ENCODE measurements around the gene PITPNM3. TPM values are rescaled to one million over a fixed set of nuclear protein-coding genes. Genes with fewer than 3 reads are reported as not detected.

PITPNM3 gene
- polyA plus RNA-seq, 3 donors, result 0.29 TPM; not detected in 2

DNA sequence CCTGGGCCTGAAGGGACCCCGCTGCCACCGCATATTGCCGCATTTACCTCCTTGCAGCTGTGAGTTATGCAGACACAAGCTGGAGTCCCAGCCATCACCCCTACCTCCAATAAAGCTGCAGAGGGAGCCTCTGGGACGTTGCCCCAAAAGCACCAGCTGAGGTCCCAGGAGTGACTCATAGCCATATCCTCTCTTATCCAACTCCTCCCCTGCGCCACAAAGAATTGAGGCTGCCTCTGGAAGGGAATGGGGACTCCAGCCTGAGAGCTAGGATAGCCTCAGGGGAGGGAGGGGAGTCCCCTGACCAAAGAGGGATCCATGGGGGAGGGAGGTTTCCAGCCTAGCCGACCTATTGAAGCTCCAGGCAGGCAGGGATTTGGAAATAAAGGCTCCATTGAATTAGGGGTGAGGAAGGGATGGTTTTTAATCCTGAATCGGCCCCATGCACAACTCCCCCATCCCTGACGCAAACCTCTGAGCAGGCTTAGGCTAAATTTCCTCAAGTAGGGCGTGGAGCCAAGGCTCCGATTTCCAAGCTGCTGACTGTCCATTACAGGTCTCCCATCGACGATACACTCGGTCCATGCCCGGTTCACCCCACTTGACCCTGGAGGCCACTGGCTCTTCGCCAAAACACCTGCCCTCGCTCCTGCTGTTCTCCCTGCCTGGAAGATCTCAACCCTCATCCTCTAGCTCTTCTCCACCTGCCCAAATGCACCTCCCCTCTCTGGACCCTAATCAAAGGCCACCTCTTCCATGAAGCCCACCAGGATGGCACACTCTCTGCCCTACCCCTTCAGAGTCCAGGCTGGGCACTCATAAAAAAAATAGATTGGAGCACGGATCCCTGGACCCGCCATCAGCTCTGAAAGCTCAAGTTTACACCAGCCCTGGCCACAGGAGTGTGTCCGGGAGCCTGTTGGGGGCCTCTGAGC is 84.6 kb downstream of the PITPNM3 start:
- Mint-ChIP-seq H3K9me3 (no peaks in the 10 kb centered on the region), H3K27ac (no peak overlapping the region), H3K36me3 (no peaks in the 10 kb centered on the region), H3K27me3 (ENCODE audit: low read depth in 3 of 3) (peaks cover 6 to 11% (median 11%) of the 10 kb centered on the region in 3 donors), H3K4me3 (peak overlapping the region in 1 of 2 donors; percentile 49), H3K4me1 (no peaks in the 10 kb centered on the region)
- intact Hi-C loops (cut with micrococcal nuclease), result loop anchor here (5.0 to 10.0 kb wide), 2 partner anchors 173 to 331 kb away; partner anchors contain the start of genes KIAA0753 (in 1 of the 2) and TXNDC17 (in 1 of the 2)
- TF ChIP-seq, protein P1, sequence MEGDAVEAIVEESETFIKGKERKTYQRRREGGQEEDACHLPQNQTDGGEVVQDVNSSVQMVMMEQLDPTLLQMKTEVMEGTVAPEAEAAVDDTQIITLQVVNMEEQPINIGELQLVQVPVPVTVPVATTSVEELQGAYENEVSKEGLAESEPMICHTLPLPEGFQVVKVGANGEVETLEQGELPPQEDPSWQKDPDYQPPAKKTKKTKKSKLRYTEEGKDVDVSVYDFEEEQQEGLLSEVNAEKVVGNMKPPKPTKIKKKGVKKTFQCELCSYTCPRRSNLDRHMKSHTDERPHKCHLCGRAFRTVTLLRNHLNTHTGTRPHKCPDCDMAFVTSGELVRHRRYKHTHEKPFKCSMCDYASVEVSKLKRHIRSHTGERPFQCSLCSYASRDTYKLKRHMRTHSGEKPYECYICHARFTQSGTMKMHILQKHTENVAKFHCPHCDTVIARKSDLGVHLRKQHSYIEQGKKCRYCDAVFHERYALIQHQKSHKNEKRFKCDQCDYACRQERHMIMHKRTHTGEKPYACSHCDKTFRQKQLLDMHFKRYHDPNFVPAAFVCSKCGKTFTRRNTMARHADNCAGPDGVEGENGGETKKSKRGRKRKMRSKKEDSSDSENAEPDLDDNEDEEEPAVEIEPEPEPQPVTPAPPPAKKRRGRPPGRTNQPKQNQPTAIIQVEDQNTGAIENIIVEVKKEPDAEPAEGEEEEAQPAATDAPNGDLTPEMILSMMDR (IDR thresholded peaks at IDR 0.05), result no peak
- no peaks in the 10 kb centered on the region for H3K9me3 ChIP-seq (replicated peaks in 1 of 2; ENCODE audit: control insufficient read depth in 1 of 2, insufficient read depth in 1 of 2, low read length in 2 of 2)
- no peaks in the 10 kb centered on the region for H3K79me2 ChIP-seq (ENCODE audit: insufficient read depth, low read length)
- no peaks in the 10 kb centered on the region for H3K4me1 ChIP-seq (ENCODE audit: control insufficient read depth in 1 of 2, insufficient read depth in 2 of 2, low read length in 2 of 2)
- no peak overlapping the region for H3K4me3 ChIP-seq (replicated peaks in 1 of 3; ENCODE audit: low read depth in 2 of 3, low read length in 3 of 3)
- H3K27me3 ChIP-seq (ENCODE audit: control insufficient read depth in 2 of 2, insufficient read depth in 2 of 2, low read length in 2 of 2), result no peaks in the 10 kb centered on the region
- H3K9ac ChIP-seq (ENCODE audit: insufficient read depth, low read length, poor library complexity, severe bottlenecking), result no peak overlapping the region
- H4K20me1 ChIP-seq (ENCODE audit: insufficient read depth, low read length), result no peaks in the 10 kb centered on the region
- H3K27ac ChIP-seq (ENCODE audit: low read depth in 1 of 2, low read length in 2 of 2), result no peak overlapping the region
- H3K4me2 ChIP-seq (replicated peaks; ENCODE audit: extremely low read depth, low read length, poor library complexity, severe bottlenecking), result no peak overlapping the region
- 97% methylated on average over 14 of the region's 19 CpGs for WGBS (ENCODE audit: insufficient coverage)
- H2AFZ ChIP-seq (ENCODE audit: insufficient read depth, low read depth, low read length, poor library complexity, severe bottlenecking), result no peak overlapping the region
- no peaks in the 10 kb centered on the region for H3K36me3 ChIP-seq (replicated peaks in 1 of 2; ENCODE audit: control insufficient read depth in 1 of 2, insufficient read depth in 2 of 2, low read length in 2 of 2)
- no peak for DNase-seq

DNA sequence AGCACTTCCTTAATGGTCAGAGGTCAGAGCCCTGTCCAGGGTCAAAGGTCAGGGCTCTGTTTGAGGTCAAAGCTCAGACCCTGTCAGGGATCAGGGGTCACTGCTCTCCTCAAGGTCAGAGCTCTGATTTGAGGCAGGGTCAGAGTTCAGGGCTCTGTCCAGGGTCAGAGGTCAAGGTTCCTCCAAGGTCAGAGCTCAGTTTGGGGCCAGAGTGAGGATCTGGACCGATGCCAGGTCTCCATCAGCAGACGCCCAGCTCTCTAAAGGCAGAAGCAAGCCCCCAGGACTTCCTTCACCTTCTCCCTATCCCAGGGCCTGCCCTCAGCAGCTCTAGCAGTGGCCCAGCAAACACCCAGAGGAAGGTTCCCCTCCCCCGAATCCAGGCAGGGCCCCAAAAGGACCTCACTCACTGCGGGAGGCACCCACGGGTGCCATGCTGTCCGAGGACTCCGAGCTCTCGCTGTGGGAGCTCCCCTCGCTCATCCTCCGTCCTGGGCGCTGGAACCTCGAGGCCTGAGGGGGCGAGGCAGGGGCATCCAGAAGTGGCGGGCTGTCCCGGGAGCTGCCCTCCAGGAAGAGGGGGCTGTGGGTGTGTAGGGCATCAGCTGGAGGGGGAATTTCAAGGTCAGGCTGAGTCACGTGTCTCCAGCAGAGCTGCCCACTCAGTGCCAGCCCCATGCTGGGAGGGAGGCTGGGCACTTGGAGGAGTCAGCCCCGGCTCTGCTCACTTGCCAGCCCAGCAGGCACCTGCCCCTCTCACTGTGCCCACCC is 85.4 kb downstream of the PITPNM3 start:
- H3K4me1 ChIP-seq (ENCODE audit: control insufficient read depth in 1 of 2, insufficient read depth in 2 of 2, low read length in 2 of 2), result no peaks in the 10 kb centered on the region
- no peak overlapping the region for H3K27ac ChIP-seq (ENCODE audit: low read depth in 1 of 2, low read length in 2 of 2)
- DNase-seq, result no peak
- TF ChIP-seq, protein P1 (IDR thresholded peaks at IDR 0.05), result no peak
- Mint-ChIP-seq H3K36me3 (no peaks in the 10 kb centered on the region), H3K27me3 (ENCODE audit: low read depth in 3 of 3) (peaks cover 6 to 11% (median 9%) of the 10 kb centered on the region in 3 donors), H3K9me3 (no peaks in the 10 kb centered on the region), H3K4me1 (no peaks in the 10 kb centered on the region), H3K4me3 (no peak overlapping the region), H3K27ac (no peak overlapping the region)
- H3K36me3 ChIP-seq (replicated peaks in 1 of 2; ENCODE audit: control insufficient read depth in 1 of 2, insufficient read depth in 2 of 2, low read length in 2 of 2), result no peaks in the 10 kb centered on the region
- no peak overlapping the region for H3K4me3 ChIP-seq (replicated peaks in 1 of 3; ENCODE audit: low read depth in 2 of 3, low read length in 3 of 3)
- H3K9ac ChIP-seq (ENCODE audit: insufficient read depth, low read length, poor library complexity, severe bottlenecking), result no peak overlapping the region
- no peak overlapping the region for H2AFZ ChIP-seq (ENCODE audit: insufficient read depth, low read depth, low read length, poor library complexity, severe bottlenecking)
- intact Hi-C loops (cut with micrococcal nuclease), result loop anchor here (5.0 to 10.0 kb wide), 2 partner anchors 174 to 331 kb away; partner anchors contain the start of genes KIAA0753 (in 1 of the 2) and TXNDC17 (in 1 of the 2)
- H3K9me3 ChIP-seq (replicated peaks in 1 of 2; ENCODE audit: control insufficient read depth in 1 of 2, insufficient read depth in 1 of 2, low read length in 2 of 2), result no peaks in the 10 kb centered on the region
- WGBS (ENCODE audit: insufficient coverage), result 96% methylated on average over 16 of the region's 17 CpGs
- no peaks in the 10 kb centered on the region for H4K20me1 ChIP-seq (ENCODE audit: insufficient read depth, low read length)
- H3K79me2 ChIP-seq (ENCODE audit: insufficient read depth, low read length), result no peaks in the 10 kb centered on the region
- H3K4me2 ChIP-seq (replicated peaks; ENCODE audit: extremely low read depth, low read length, poor library complexity, severe bottlenecking), result no peak overlapping the region
- H3K27me3 ChIP-seq (ENCODE audit: control insufficient read depth in 2 of 2, insufficient read depth in 2 of 2, low read length in 2 of 2), result no peaks in the 10 kb centered on the region
